Stimulated activated naive CD4-positive, alpha-beta T cell (primary cell): ENCODE results near the gene CRNKL1.

Source experiments
- DNase-seq, 6 experiments: peaks; one replicate each; lab custom pipeline; 2025; lab: John Stamatoyannopoulos, UW

CRNKL1 gene

DNA sequence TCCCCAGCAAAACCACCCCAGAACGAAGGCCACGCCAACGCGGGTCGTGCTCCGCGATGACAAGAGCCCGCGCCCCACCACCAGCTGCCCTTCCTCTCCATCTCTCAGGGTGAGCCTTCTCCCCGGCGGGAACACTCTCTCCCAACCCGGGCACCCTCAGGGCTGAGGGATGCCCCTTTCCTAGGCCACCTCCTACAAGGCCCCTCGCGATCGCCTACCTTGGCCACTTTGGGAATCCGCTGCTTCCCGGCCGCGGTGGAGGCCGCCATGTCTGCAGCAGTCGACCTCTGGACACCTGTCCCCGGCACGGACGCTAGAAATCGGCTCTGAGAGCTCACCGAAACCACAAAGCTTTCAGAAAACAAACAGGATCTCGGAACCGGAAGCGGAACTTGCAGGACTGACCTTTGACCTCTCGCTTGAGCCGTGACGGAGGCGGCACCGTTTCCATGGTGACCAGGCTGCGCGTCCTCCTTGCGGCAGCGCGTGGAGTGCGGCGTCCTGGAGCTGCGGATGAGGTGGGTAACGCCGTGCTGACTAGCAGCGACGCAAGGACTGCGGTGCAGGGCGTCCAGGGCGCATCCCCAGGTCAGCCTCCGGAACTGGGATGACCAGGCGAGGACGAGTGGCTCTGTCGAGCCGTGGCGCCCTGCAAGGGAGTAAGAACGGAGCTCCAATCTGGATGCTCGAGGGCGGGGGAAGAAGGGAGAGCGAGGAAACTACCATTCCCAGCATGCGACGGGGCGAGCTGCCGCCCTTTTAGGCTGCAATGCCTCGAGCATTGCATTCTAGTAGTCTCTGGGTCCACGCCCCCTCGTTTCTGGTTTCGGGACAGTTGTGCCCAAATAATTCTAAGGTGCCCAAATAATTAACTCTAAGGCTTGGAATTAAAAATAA, at the start of gene CRNKL1, which contains the start of gene CFAP61:
TSS of gene CRNKL1 (minus strand) at position 393 of the 897 bp plus-strand sequence. CDS start at position 269, 124 bp downstream.
TSS of gene CFAP61 (plus strand) at position 459 of the 897 bp plus-strand sequence. CDS start 4,122 bp downstream, outside the sequence.
- peak; percentile 93 to 97 (median 96) for DNase-seq

DNA sequence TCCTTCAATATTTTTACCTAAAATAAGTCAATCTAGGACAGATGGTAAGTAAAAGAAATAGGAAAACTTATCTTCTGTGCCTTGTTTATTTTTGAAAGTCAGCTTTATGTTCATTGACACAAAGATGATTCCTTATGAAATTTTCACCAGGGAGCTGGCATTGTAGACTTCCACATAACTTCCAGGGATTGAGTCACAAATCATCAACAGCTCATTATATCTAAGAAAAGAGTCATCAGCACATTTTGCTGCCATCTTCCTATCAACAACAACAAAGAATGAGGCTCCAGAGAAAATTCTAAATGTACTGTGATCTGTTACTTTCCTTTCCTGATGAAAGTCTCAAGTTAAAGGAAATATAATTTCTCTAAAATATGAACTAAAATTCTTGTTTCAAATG, 48.6 kb upstream of the CRNKL1 start:
- no peak for DNase-seq

DNA sequence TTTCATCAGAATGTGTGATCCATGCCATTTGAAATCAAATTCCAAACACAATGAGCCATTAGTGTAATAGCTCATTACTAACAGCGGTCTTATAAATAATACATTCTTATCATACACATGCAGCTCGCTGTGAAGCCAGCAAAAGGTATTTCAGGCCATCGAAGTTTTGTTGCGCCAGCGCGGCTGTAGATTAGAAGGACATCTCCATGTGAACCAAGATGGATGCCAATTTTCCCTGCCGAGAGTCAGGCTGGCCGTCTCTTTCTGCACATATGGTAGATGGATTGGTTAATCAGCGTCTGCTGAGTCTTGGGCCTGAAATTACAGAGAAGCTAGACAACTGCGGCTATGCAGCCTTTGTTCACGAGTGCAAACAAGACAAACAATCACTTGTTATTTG, 44.2 kb upstream of the CRNKL1 start:
- DNase-seq = no peak

DNA sequence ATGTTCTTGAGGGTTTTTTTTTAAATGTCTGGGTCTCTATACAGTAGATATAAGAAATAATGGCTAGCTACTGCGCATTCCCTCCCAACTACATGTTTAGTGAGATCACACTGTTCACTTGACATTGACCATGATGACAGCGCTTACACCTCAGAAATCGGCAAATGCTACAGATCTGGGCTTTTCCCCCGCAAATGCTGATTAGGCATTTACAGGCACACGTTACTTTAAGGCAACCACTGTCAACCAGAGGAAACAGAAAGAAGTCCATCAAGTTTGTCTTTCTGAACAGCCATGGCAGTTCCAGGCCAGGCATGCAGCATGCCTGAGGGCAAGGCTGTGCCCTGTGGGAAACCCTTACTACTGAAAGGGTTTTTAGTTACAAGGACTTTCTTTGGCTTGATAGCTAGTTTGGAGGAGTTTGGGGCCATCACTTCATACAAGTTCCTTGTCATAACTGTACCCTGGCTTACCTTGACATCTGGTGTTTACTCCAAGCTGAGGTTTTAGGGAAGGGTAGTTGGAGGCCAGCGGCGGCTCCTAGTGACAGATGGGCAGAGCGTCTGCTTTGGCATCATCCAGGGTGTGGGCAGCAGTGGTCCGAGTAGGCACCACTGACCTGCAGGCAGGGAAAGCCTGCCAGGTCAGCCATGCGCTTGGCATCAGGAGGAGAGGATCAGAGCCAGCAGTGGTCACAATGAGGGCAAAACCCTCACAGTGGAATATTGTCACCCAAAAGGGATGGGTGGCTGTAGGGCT, 43.0 kb upstream of the CRNKL1 start:
- no peak for DNase-seq

DNA sequence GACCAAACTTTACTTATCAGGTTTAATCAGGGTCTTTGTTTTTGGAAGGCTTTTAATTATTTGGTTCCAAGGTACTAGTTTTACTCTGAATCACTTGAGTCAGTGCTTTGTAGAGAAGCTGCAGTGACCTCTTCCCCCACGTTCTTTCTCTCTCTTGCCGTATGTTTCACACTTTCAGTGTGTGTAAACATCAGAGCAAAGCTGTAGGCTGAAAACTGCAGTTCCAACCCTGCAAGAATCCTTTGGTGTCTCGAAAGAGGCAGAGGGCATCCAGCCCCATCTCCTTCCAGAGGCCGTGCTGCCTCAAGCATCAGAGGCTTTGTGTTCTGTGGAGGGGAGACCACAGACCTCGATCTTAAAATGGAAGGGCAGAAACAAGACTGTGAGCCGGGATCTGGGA, 42.1 kb upstream of the CRNKL1 start:
- no peak for DNase-seq

DNA sequence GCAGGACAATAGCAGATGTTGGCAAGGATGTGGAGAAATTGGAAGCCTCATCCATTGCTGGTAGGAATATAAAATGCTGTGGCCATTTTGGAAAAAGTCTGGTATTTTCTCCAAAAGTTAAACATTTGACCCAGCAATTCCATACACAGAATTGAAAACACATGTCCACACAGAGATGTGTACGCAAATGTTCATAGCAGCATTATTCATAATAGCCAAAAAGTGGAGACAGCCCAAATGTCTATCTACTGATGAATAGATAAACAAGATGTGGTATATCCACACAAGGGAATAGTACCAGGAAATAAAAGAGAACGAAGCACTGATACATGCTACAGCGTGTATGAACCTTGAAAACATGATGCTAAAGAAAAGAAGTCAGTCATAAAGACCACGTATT, 40.6 kb upstream of the CRNKL1 start:
- no peak for DNase-seq

DNA sequence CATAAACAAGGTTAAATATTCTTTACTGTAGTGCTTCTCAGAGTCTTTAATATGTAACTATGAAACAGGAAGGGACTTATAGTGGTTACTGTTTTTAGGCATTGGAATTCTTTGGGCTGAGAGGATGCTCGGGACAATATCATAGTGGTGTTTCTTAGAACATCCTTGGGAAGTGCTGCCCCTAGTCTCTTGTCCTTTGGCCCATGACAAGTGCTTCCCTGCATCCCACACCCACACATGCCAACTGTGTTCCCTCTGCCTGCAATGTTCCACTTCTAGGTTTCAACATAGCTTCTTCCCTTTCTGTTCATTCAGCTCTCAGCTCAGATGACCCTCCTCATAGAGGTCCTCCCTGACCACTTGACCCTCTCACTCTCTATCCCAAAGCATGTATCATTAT, 37.7 kb upstream of the CRNKL1 start:
- no peak for DNase-seq

DNA sequence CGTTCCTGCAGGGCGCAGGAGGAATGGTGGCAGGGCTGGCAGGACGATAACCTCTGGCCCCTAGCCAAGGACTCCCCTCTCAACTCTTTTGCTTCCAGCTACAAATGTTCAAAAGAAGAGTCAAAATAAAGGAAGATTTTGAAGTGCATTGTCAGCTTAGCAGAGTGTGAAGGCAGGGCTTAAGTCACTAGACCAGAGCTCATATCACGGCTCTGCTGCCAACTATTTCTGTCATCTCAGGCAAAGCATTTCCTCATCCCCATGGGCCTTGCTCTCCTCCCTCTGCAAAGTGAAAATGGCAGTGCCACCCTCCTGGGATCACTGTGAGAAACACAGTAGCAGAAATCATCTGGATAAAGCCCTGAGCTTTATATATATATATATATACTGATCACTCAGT, 36.8 kb upstream of the CRNKL1 start:
- no peak for DNase-seq

DNA sequence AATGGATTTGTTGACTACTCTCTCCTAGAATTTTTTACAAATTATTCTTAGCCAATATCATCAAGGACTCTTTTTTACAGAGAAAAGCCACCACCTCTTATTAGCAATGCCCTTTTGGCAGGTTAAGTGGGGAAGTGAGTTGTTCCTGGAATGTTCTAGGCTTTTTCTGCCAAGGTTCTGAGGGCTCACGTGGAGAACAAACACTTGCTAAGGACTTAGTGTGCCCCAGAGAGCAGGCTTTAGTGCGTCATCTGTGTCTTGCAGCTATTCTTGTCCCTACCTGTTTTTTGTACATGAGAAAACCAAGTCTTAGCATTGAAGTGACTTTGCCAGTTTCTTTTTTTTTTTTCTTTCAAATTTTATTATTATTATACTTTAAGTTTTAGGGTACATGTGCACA, 33.5 kb upstream of the CRNKL1 start:
- DNase-seq = no peak

DNA sequence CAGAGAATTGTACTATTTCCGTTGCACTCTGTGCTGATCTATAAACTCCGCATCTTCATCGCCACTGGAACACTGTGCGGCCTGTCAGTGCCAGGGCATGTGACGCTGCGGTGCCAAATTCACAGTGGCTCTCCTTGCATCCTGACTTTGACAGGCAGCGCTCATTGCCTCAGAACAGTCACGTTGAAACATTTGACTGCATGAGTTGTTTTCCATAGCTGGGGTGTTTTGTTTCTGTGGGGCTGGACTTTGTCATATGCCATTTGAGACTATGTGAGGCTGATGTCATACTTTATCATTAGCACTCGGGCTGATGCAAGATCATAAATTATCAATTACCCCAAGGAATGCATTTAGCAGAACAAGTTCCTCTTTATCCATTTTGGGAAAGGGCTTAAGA, 32.8 kb upstream of the CRNKL1 start:
- no peak for DNase-seq

DNA sequence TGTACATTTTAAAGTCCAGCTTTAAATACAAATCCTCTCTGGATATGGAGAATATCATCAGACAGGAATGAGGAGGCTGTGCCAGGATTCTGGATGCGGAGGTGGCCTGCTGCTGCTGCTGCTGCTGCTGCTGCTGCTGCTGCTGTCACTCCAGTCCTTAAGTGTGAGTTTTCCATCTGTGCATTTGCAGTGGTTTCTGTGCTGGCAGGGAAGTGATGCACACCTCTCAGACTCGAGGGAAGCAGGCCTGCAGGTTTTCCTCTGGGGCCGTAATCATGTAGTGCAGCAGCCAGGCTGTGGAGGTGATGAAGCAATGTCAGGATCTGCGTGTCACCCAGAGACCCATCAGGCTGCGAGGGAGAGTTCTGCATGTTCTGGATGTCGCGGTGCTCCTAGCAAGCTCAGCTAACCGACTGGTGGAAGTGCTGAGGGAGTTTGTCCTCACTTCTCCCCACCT, 32.1 kb upstream of the CRNKL1 start:
- peak in 2 of 6 experiments; percentile 10 to 21 for DNase-seq

DNA sequence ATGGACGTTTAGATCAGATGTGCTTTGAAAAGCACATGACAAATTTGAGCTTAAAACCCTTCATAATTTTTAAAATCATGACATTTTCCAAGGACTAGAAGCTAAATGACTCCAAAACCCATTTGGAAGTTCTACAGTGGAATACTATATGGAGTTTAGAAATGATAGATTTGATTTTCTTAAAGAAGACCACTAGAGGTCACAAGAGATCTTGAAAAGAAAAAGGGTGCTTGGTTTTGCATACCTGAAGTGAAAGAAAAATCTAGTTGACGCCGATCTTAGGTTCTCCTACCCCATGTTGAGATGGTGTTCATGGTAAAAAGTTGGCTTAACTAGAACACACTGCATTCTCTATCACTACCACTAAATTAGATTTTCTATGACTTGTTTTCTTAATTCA, 31.5 kb upstream of the CRNKL1 start:
- peak in 3 of 6 experiments; percentile 15 to 61 (median 42) for DNase-seq

DNA sequence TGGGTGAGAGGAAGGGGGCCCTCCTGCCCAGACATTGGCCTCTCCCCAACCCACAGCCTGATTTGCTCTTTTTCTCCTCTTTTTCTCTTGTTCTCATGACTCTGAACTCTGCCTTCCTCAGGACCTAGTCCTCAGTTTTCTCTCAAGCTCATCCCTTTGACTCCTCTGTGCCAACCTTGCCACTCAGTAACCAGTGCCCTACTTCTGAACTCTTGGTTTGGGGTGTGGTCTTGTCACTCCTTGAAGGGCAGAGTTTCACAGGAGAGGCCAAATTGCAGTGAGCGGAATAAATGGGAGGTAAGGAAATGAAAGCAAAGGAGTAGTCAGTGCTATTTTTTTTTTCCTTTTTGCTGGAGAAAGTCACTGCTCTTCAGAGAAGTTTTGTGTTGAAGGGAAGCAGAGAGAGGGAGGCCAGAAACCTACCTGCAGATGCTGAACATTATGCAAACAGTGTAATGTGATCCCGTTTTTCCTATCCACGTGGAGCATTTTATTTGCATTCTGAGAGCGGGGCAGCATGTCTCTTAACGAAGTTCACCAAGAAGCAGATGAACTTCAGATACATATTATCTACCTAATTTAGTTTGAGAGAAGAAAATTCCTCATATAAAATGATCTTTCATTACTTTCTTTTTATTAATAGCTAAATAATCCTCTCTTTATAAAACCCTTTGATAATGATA, 27.0 kb upstream of the CRNKL1 start:
- no peak for DNase-seq

DNA sequence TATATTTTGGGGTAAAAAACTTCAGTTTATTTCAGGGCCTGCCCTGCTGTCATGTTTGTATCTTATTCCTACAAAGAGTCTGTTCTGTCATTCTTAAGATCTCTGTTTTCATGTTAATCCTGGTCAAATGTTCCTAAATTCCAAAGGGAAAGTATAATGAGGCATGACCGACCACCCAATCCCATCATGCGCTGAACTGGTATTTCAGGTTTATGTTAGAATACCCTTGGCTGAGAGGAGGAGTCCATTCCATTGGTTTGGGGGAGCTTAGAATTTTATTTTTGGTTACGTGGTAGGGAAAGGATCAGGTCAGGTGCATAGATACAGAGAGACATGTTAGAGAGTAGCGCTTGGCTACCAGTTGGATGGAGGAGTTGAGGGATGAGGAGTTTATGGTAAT, 25.8 kb upstream of the CRNKL1 start:
- DNase-seq = no peak

DNA sequence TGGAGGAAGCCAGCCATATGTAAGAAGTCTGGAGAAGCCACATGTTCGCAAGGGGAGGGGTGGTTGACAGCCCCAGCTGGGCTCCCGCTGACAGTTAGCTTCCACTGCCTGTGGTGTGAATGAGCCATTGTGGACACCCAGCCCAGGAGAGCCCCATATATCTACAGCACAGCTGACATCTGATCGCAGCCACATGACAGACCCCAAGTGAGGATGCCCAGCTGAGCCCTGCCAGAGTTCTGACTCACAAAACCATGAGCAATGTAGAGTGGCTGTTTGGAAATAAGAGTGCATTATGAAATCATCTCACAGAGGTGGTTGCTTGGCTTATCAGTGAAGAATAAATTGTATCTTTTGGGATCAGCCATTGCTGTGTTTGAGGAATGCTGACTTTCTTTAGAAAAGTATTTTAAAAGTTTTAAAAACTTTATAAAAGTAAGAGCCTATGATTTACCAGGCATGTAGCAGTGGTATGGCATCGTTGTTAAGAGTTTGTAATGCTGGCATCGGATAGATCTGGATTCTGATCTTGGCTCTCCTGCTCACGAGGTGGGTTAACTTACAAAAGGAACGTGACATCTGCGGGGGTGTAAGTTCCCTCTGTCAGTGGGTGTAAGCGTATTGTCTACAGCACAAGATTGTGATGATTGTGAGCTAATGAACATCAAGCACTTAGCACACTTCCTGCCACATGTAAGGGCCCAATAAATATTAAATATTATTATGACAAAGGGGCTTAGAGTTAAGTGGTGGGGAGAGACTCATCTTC, 24.2 kb upstream of the CRNKL1 start:
- no peak for DNase-seq

DNA sequence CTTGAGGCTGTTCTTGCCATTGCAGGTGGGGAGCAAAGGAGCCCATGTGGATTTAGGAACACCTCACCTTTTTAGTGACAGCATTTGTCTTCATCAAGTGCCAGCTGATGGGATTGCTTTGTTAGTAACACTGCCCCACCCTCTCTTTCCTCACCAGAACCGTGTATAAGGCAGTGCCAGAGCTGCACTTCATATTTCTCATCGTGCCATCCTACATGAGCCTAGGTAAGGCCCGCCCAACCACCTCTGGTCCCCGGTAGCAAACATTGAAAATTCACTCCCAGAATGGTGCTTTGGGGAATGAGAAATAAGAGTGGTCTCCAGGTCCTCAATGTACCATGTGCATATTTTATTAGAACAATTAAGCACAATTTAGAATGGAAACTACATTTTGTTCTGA, 22.8 kb upstream of the CRNKL1 start:
- DNase-seq = no peak

DNA sequence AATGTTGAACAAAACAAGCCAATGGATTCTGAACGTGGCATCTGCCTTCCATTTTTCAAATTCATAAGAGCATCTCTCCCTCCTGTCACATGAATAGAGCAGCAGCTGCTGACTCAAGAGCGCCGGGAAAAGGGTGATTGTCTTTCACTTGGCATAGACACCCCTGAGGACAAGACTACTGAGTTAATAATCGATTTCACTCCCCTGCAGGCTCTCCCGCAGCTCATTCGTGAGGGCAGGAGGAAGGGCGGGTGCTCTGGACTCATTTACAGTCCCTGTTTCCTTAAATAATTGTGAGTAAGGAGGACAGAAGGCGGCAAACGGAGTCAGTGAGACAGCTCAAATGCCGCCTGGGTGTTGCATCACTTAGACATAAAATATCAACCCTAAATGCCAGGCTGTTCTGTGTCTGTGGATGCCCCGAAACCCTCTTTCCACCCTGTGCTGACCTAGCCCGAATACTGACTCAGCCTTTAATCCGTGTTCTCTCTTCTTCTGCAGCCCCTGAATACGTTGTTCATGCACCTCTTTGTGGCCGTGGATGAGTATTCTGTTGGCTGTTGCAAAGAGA, 21.6 kb upstream of the CRNKL1 start:
- DNase-seq = no peak

DNA sequence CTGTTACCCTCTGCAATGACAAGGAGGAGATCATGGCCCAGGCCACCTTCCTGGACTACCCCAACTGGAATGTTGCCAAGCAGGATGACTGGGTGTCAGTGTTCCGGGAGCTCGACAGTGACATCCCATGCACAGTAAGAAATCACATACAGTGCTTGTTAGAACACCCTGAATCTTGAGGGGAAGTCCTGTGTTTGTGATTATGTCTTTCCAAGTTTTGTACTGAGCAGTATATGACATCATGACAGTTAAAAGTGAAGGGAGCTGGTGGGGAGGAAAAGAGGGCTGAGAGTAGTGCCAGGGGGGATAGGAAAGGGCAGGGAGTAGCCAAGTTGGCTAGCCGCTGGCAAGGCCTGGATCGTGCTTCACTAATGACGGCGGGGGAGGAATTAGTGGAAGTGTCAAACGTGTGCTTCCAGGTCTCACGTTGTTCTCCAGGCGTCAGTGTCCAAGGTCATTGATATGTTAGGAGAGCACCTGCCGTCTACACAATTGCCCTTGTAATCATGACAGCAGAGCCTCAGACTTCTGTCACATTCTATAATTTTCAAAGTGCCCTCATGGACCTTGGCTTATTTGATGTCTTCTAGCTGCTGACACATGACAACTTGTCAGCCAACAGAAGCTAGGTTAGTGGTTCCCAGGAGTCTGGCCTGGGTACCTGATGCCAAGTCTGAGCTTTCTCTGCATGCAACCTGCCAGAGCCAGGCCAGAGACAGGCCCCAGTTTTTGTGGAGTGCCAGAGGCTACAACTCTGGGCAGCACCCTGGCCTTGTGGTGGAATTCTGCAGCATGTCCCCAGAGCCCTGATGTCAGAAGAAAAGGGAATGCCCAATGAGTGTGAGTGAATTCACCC, 18.8 kb upstream of the CRNKL1 start:
- DNase-seq = no peak

DNA sequence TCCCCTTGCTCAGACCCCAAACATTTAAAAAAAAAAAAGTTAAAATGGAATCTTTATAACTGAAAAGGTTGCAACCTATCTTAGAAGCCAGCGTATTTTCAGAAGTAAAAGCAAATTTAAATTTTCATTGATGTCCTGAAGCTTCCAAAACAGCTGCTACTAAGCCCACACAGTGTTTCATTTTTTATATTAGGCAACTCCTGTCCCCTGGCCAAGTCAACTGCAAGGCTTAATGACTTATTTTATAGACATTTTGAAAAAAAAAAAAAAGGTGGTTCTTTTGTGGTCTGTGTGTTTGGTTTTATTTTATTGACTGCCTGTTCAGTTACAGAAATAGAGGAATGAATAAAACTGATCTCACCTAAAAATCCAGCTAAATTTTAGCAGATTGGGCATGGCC, 13.1 kb upstream of the CRNKL1 start:
- no peak for DNase-seq
